IMR-90 (cell line): Measurements from ENCODE around the gene PLD4. TPM values are rescaled to one million over a fixed set of nuclear protein-coding genes. Genes with fewer than 3 reads are reported as not detected.
A peak's percentile ranks its signal among the peaks of the same experiment; 100 is the strongest.

ENCODE experiments used
- ATAC-seq: fragments of 200-7000 bp; cut with Tn5 transposase; 2 replicates; pipeline ENCODE4 v1.9.1; 2020; ENCODE audit warnings: low read depth, mild to moderate bottlenecking, moderate library complexity
- BruUV-seq: library from RNA; stranded (reverse); fragments of 400-500 nt; replicated peaks from 2 replicates; lab custom pipeline; 2021; lab: Mats Ljungman, UMichigan
- CTCF ChIA-PET: fragments of 300-600 bp; formaldehyde crosslinking; extraction: SDS; loops from one replicate; lab custom pipeline; 2021; ENCODE audit warnings: antibody characterized with exemption; lab: Yijun Ruan, JAX
- POLR2A ChIA-PET: fragments of 300-600 bp; sonication (Branson Sonifier 250); formaldehyde crosslinking; loops from one replicate; lab custom pipeline; 2022; ENCODE audit warnings: antibody characterized with exemption; ENCODE audit not compliant: unreplicated experiment; lab: Charles Lee
- DNase-seq: peaks from one replicate; pipeline ENCODE4 v3.0.0; 2013
- H2AFZ ChIP-seq: replicated peaks from 2 replicates; pipeline ENCODE3; 2013; ENCODE audit warnings: low read length, mild to moderate bottlenecking; ENCODE audit not compliant: poor library complexity
- H2AK5ac ChIP-seq: 2 replicates; pipeline ENCODE4 v1.6.1; 2013; ENCODE audit warnings: low read depth, low read length, inconsistent platforms
- H2AK9ac ChIP-seq: replicated peaks from 2 replicates; pipeline ENCODE3; 2013; ENCODE audit warnings: mild to moderate bottlenecking, low read depth, low read length, moderate library complexity; ENCODE audit not compliant: poor library complexity
- H2BK120ac ChIP-seq: 2 replicates; pipeline ENCODE4 v1.6.1; 2013; ENCODE audit warnings: low read depth, low read length, inconsistent platforms
- H2BK15ac ChIP-seq: 3 replicates; pipeline ENCODE4 v1.6.1; 2013; ENCODE audit warnings: low read depth, low read length, inconsistent platforms
- H2BK20ac ChIP-seq: 2 replicates; pipeline ENCODE4 v1.6.1; 2013; ENCODE audit warnings: low read depth, mild to moderate bottlenecking, inconsistent platforms, low read length, moderate library complexity
- H2BK5ac ChIP-seq: 2 replicates; pipeline ENCODE4 v1.6.1; 2013; ENCODE audit warnings: mild to moderate bottlenecking, low read depth, low read length, inconsistent platforms; ENCODE audit not compliant: poor library complexity, severe bottlenecking
- H3K14ac ChIP-seq: replicated peaks from 2 replicates; pipeline ENCODE4 v1.6.1; 2013; ENCODE audit warnings: low read depth, low read length, inconsistent platforms
- H3K18ac ChIP-seq: 2 replicates; pipeline ENCODE4 v1.6.1; 2013; ENCODE audit warnings: low read depth, low read length, control low read depth
- H3K23ac ChIP-seq: 2 replicates; pipeline ENCODE4 v1.6.1; 2013; ENCODE audit warnings: low read depth, low read length, inconsistent platforms
- H3K27ac ChIP-seq: 2 replicates; pipeline ENCODE4 v1.5.1; 2013; ENCODE audit warnings: mild to moderate bottlenecking, control low read depth, low read length; ENCODE audit not compliant: insufficient read depth
- H3K27me3 ChIP-seq: 2 replicates; pipeline ENCODE4 v1.6.1; 2013; ENCODE audit warnings: low read length; ENCODE audit not compliant: control insufficient read depth, insufficient read depth
- H3K36me3 ChIP-seq: 2 replicates; pipeline ENCODE4 v1.6.1; 2013; ENCODE audit warnings: low read length, mixed read lengths; ENCODE audit not compliant: control insufficient read depth, insufficient read depth
- H3K4ac ChIP-seq: 2 replicates; pipeline ENCODE4 v1.6.1; 2013; ENCODE audit warnings: low read depth, low read length, inconsistent platforms
- H3K4me1 ChIP-seq: 2 replicates; pipeline ENCODE4 v1.6.1; 2013; ENCODE audit warnings: low read length, mixed read lengths; ENCODE audit not compliant: control insufficient read depth, insufficient read depth
- H3K4me2 ChIP-seq: 2 replicates; pipeline ENCODE4 v1.6.1; 2013; ENCODE audit warnings: low read depth, mild to moderate bottlenecking, control low read depth, low read length, moderate library complexity
- H3K4me3 ChIP-seq: 2 replicates; pipeline ENCODE4 v1.5.1; 2013; ENCODE audit warnings: low read depth, mild to moderate bottlenecking, control low read depth, low read length, moderate library complexity; ENCODE audit not compliant: insufficient read depth
- H3K56ac ChIP-seq: 2 replicates; pipeline ENCODE4 v1.6.1; 2013; ENCODE audit warnings: low read length, inconsistent platforms; ENCODE audit not compliant: insufficient read depth; ENCODE audit errors: extremely low read depth
- H3K79me1 ChIP-seq, 2 experiments: 2 replicates each; pipeline ENCODE4 v1.6.1; 2013; ENCODE audit warnings: low read length in 2 of 2, inconsistent platforms in 1 of 2, low read depth in 1 of 2
- H3K9ac ChIP-seq: 2 replicates; pipeline ENCODE4 v1.6.1; 2013; ENCODE audit warnings: low read depth, low read length, control low read depth
- H3K9me1 ChIP-seq: 2 replicates; pipeline ENCODE4 v1.6.1; 2013; ENCODE audit warnings: low read length, inconsistent platforms; ENCODE audit not compliant: insufficient read depth
- H3K9me3 ChIP-seq: 2 replicates; pipeline ENCODE4 v1.6.1; 2013; ENCODE audit warnings: low read length; ENCODE audit not compliant: control insufficient read depth, insufficient read depth
- H4K20me1 ChIP-seq: 2 replicates; pipeline ENCODE4 v1.6.1; 2013; ENCODE audit warnings: low read length, inconsistent platforms; ENCODE audit not compliant: insufficient read depth
- H4K5ac ChIP-seq: 2 replicates; pipeline ENCODE4 v1.6.1; 2013; ENCODE audit warnings: mild to moderate bottlenecking, low read depth, low read length, control low read depth
- H4K8ac ChIP-seq, 2 experiments: 2 replicates each; pipeline ENCODE4 v1.6.1; 2013; ENCODE audit warnings: low read depth in 2 of 2, low read length in 2 of 2, control low read depth in 1 of 2, inconsistent platforms in 1 of 2
- H4K91ac ChIP-seq: 2 replicates; pipeline ENCODE4 v1.6.1; 2013; ENCODE audit warnings: low read depth, low read length, inconsistent platforms; ENCODE audit not compliant: insufficient read depth
- RAD21 ChIP-seq: IDR thresholded peaks from 2 replicates; pipeline ENCODE4 v1.6.1; 2012; ENCODE audit warnings: low read length, improper control_type of control experiment
- RFX5 ChIP-seq: IDR thresholded peaks from 2 replicates; pipeline ENCODE4 v1.8.0; 2012; ENCODE audit warnings: low read depth, mild to moderate bottlenecking, low read length, moderate library complexity
- WGBS, 2 experiments: methylation state at CpG; one replicate each; pipeline versions ENCODE4 v1.1.5 to v1.1.7; 2013; ENCODE audit warnings: missing lambda C conversion rate in 2 of 2; ENCODE audit not compliant: insufficient read length in 1 of 2; ENCODE audit errors: extremely low coverage in 2 of 2; 5-methylcytosine and 5-hydroxymethylcytosine counted together
- dilution Hi-C: fragments of 300-500 bp; cut with HindIII; formaldehyde crosslinking; loops from one replicate; pipeline ENCODE4 v1.14.3; 2018; ENCODE audit warnings: low sequenced_read_pairs; ENCODE audit not compliant: unreplicated experiment
- in situ Hi-C: fragments of 300-500 bp; cut with MboI; formaldehyde crosslinking; loops from 3 replicates; pipeline ENCODE4 v1.14.3; 2019; ENCODE audit warnings: low sequenced_read_pairs, inconsistent platforms, mixed read lengths
- intact Hi-C: fragments of 100-400 bp; cut with micrococcal nuclease; formaldehyde crosslinking; loops from 2 replicates; pipeline ENCODE4 v1.10.0; 2022
- polyA plus RNA-seq, 3 experiments: library from polyadenylated mRNA; depleted of rRNA; stranded (reverse); fragments of >200 nt; gene quantifications; 2 replicates each; pipeline ENCODE4 v1.2.3, GENCODE V29; 2012; ENCODE audit warnings: low replicate concordance in 1 of 3
- total RNA-seq: library from RNA; depleted of rRNA; stranded (reverse); fragments of >200 nt; gene quantifications from 2 replicates; pipeline ENCODE4 v1.2.3, GENCODE V29; 2012

Gene PLD4
- total and polyA plus RNA-seq, 2 of the 4 experiments (the other 2 are of a cell fraction): 0.05 TPM; not detected in 1

DNA sequence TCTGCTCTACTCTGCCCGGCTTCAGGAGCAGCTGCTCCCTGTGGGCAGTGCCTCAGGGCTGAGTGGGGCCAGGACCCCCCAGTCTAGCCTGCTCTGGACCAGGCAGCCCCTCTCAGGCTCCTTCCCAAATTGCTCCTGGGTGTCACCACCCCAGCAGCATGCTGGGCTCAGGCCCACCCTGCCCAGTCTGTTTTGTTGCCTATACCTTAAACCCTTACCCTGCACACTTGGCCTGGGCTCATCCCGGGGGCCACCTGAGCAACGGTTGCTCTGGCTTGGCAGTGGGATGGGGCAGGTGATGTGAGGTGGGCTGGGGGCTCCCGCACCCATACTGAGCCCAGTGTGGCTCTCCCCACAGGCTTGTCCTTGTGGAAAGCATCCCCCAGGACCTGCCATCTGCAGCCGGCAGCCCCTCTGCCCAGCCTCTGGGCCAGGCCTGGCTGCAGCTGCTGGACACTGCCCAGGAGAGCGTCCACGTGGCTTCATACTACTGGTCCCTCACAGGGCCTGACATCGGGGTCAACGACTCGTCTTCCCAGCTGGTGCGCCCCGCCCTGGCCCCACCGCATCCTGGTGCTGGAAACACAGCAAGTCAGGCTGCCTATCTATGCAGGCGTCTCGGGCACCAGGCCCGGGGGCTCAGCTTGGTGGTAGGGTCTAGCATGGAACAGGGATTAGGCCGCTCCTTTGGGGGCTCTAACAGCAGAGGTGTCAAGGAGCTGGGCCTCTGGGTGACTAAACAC is 3.9 kb downstream of the PLD4 start:
- Histone ChIP-seq H3K4ac (no peak overlapping the region), H3K4me3 (no peak overlapping the region), H3K56ac (no peak overlapping the region), H3K4me2 (no peak overlapping the region), H4K8ac (no peak overlapping the region), H2BK20ac (no peak overlapping the region), H3K9me3 (peaks cover 6% of the 10 kb centered on the region; the same call in 1 of the 2 replicates), H3K9me1 (no peaks in the 10 kb centered on the region), H2BK120ac (no peak overlapping the region), H3K36me3 (no peaks in the 10 kb centered on the region), H3K18ac (no peak overlapping the region), H3K27ac (no peak overlapping the region), H3K23ac (no peak overlapping the region), H3K9ac (no peak overlapping the region), H2BK5ac (no peak overlapping the region), H3K4me1 (peaks cover 2% of the 10 kb centered on the region; the same call in 1 of the 2 replicates), H4K5ac (no peak overlapping the region), H2AFZ (no peak overlapping the region), H2BK15ac (no peak overlapping the region), H4K91ac (no peak overlapping the region), H2AK9ac (peak overlapping the region; percentile 78), H3K14ac (no peak overlapping the region), H3K27me3 (peaks cover 36% of the 10 kb centered on the region; the same call in 1 of the 2 replicates), H2AK5ac (no peak overlapping the region), H4K20me1 (no peaks in the 10 kb centered on the region), H3K79me1 (no peaks in the 10 kb centered on the region)
- ChIA-PET CTCF (interaction anchor here (0.9 kb wide), 1 partner anchor 33 kb away, joined by 3 read pairs; no protein-coding TSS in a partner anchor), POLR2A (no interaction called here)
- WGBS, 2 experiments: 70% methylated on average over 8 of the region's 17 CpGs; no CpG with 5 or more reads in 1 of the 2 experiments
- ATAC-seq (no peak), DNase-seq (no peak)
- intact Hi-C loops: no loop called here
- BruUV-seq: no TSS peak
- no peak for TF ChIP-seq RFX5
- no peak for TF ChIP-seq RAD21
- in situ Hi-C loops: no loop called here
- dilution Hi-C loops: no loop called here
